ENCODE results near the gene RELN. TPM values are rescaled to one million over a fixed set of nuclear protein-coding genes. Genes with fewer than 3 reads are reported as not detected.

RELN gene
- total and polyA plus RNA-seq, 4 donors: 31.9 to 131 (median 69.7) TPM

Small RNA genes lying within 50 kb of the gene (small RNA-seq; reads per million reads assigned to genes)
- gene RF00019 (ENCODE audit: low replicate concordance): not detected

Other genes starting within 250 kb of the RELN start
- 10 to 100 TPM; 20.4 to 42.1 TPM for gene ORC5, start 218.4 kb upstream of the RELN start, total RNA-seq
- 10 to 100 TPM; 18.5 to 19.4 TPM for gene ORC5, start 218.4 kb upstream of the RELN start, polyA plus RNA-seq (ENCODE audit: insufficient read length in 2 of 2)